Measurements from ENCODE around the gene ULK2. TPM values are rescaled to one million over a fixed set of nuclear protein-coding genes. Genes with fewer than 3 reads are reported as not detected.

The ULK2 gene
- total RNA-seq, 1 donor from 2014 or later: 15.7 TPM

DNA sequence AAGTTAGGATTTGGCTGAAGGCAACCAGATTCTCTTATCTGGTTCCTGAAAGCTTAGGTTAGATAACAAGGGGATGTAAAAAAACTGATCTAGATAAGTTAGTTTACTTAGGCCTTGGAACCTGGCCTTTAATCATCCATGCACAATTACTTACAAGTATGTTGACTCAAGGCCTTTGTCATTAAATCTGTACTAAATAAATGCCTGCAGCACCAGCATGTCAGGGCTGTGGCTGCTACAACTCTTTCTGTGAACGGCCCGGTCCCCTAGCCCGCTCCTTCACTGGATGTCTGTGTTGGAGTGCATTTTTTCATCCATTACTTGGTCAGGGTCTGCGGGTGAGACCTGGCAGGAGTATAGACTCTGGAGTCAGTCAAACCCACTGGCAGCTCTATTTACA is 71.3 kb downstream of the ULK2 start:
- H3K36me3 Mint-ChIP-seq (ENCODE audit: low read depth, unreplicated experiment): peaks cover 79% of the 10 kb centered on the region
- no peaks in the 10 kb centered on the region for H3K27me3 Mint-ChIP-seq (ENCODE audit: unreplicated experiment)
- H3K27ac Mint-ChIP-seq (ENCODE audit: unreplicated experiment): no peak overlapping the region
- peak overlapping the region; percentile 87 for H3K4me3 Mint-ChIP-seq (ENCODE audit: unreplicated experiment)
- TF ChIP-seq, protein P1, sequence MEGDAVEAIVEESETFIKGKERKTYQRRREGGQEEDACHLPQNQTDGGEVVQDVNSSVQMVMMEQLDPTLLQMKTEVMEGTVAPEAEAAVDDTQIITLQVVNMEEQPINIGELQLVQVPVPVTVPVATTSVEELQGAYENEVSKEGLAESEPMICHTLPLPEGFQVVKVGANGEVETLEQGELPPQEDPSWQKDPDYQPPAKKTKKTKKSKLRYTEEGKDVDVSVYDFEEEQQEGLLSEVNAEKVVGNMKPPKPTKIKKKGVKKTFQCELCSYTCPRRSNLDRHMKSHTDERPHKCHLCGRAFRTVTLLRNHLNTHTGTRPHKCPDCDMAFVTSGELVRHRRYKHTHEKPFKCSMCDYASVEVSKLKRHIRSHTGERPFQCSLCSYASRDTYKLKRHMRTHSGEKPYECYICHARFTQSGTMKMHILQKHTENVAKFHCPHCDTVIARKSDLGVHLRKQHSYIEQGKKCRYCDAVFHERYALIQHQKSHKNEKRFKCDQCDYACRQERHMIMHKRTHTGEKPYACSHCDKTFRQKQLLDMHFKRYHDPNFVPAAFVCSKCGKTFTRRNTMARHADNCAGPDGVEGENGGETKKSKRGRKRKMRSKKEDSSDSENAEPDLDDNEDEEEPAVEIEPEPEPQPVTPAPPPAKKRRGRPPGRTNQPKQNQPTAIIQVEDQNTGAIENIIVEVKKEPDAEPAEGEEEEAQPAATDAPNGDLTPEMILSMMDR (IDR thresholded peaks at IDR 0.05; ENCODE audit: unreplicated experiment): no peak
- H3K9me3 Mint-ChIP-seq (ENCODE audit: unreplicated experiment): peaks cover 18% of the 10 kb centered on the region
- H3K4me1 Mint-ChIP-seq (ENCODE audit: unreplicated experiment): peaks cover 15% of the 10 kb centered on the region
- no peak for DNase-seq (ENCODE audit: low spot score)

GRCh38 chr17:19791918-19792550 is 75.7 kb downstream of the ULK2 start:
- Mint-ChIP-seq H3K27me3 (ENCODE audit: unreplicated experiment) (no peaks in the 10 kb centered on the region), H3K36me3 (ENCODE audit: low read depth, unreplicated experiment) (peaks cover 57% of the 10 kb centered on the region), H3K9me3 (ENCODE audit: unreplicated experiment) (peaks cover 18% of the 10 kb centered on the region), H3K4me1 (ENCODE audit: unreplicated experiment) (no peaks in the 10 kb centered on the region), H3K27ac (ENCODE audit: unreplicated experiment) (no peak overlapping the region), H3K4me3 (ENCODE audit: unreplicated experiment) (no peak overlapping the region)
- DNase-seq (ENCODE audit: low spot score): no peak
- TF ChIP-seq, protein P1 (IDR thresholded peaks at IDR 0.05; ENCODE audit: unreplicated experiment): no peak

GRCh38 chr17:19787733-19788357 is 79.9 kb downstream of the ULK2 start:
- H3K9me3 Mint-ChIP-seq (ENCODE audit: unreplicated experiment): peaks cover under 1% of the 10 kb centered on the region
- TF ChIP-seq, protein P1 (IDR thresholded peaks at IDR 0.05; ENCODE audit: unreplicated experiment): no peak
- H3K4me1 Mint-ChIP-seq (ENCODE audit: unreplicated experiment): no peaks in the 10 kb centered on the region
- no peak overlapping the region for H3K27ac Mint-ChIP-seq (ENCODE audit: unreplicated experiment)
- H3K27me3 Mint-ChIP-seq (ENCODE audit: unreplicated experiment): no peaks in the 10 kb centered on the region
- peaks cover 18% of the 10 kb centered on the region for H3K36me3 Mint-ChIP-seq (ENCODE audit: low read depth, unreplicated experiment)
- DNase-seq (ENCODE audit: low spot score): no peak
- H3K4me3 Mint-ChIP-seq (ENCODE audit: unreplicated experiment): no peak overlapping the region

DNA sequence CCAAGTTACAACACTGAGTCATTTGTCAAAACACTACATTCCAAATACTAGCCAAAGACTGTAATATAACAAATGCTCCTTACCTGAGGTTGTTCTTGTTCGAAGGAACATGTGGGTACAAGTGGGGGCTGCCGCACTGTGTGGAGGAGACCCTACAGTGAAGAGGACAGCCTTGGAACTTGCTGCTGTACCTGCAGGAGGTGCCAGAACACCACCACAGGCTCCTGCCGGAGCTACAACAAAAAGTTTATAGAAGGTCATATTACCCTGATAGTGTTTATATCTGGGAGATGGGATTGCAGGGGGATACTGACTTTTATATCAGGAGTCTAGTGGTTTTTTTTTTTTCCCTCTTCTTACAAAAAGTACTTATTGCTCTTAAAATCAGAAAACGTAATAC is 81.9 kb downstream of the ULK2 start:
- H3K9me3 Mint-ChIP-seq (ENCODE audit: unreplicated experiment): no peaks in the 10 kb centered on the region
- peaks cover 6% of the 10 kb centered on the region for H3K36me3 Mint-ChIP-seq (ENCODE audit: low read depth, unreplicated experiment)

More for the DNA sequence above, 81.9 kb downstream of the ULK2 start:
- no peak for DNase-seq (ENCODE audit: low spot score)
- no peaks in the 10 kb centered on the region for H3K4me1 Mint-ChIP-seq (ENCODE audit: unreplicated experiment)
- H3K27me3 Mint-ChIP-seq (ENCODE audit: unreplicated experiment): no peaks in the 10 kb centered on the region
- no peak overlapping the region for H3K4me3 Mint-ChIP-seq (ENCODE audit: unreplicated experiment)
- TF ChIP-seq, protein P1 (IDR thresholded peaks at IDR 0.05; ENCODE audit: unreplicated experiment): no peak
- no peak overlapping the region for H3K27ac Mint-ChIP-seq (ENCODE audit: unreplicated experiment)

All from endothelial cell (in vitro differentiated cells).